Stimulated activated CD8-positive, alpha-beta memory T cell treated with anti-CD3 and anti-CD28 coated beads, Interleukin-12 subunit alpha, Interleukin-12 subunit beta, amount 100 ng/mL, for 24 hours (primary cell): ENCODE results near the gene MYOM3.

Experiments used
- DNase-seq: peaks from one replicate; pipeline ENCODE4 v3.0.0-alpha.2; 2020; ENCODE audit errors: extremely low read depth

Gene MYOM3

DNA sequence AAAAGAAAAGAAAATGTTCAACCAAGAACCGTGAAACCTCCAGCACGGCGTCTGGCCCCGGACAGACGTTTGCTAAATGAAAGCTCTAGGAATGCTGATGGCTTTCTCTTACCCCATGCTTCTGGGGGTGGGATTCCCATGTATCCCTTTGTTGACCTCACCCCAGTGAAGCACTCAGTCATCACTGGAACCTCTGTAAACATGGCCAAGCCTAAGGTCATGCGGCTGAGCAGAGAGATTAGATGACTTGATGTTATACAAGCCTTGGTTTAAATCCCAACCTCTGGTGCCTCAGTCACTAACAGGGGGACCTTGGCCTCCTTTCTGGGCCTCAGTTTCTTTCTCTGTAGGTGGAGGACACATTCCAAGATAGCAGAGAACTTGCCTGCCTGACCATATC is 2.8 kb upstream of the MYOM3 start:
- DNase-seq, result no peak

DNA sequence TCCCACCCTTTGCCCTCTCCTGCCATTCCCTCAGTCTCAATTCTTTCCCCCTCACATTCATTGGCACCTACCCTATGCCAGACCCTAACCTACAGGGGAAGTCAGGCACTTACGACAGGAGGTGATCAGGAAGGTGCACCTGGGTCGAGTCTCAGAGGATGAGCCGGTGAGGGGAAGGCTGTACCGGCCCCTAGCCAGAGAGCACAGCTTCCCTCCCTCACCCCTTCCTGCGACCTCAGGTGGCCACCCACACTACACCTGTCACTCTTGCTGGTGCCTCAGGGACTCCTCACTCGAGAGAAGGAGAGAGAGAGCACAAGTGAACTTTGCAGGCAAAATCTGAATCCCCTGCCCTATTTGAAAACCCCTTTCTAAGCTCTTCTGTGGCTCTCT is 1.7 kb upstream of the MYOM3 start:
- DNase-seq, result no peak

DNA sequence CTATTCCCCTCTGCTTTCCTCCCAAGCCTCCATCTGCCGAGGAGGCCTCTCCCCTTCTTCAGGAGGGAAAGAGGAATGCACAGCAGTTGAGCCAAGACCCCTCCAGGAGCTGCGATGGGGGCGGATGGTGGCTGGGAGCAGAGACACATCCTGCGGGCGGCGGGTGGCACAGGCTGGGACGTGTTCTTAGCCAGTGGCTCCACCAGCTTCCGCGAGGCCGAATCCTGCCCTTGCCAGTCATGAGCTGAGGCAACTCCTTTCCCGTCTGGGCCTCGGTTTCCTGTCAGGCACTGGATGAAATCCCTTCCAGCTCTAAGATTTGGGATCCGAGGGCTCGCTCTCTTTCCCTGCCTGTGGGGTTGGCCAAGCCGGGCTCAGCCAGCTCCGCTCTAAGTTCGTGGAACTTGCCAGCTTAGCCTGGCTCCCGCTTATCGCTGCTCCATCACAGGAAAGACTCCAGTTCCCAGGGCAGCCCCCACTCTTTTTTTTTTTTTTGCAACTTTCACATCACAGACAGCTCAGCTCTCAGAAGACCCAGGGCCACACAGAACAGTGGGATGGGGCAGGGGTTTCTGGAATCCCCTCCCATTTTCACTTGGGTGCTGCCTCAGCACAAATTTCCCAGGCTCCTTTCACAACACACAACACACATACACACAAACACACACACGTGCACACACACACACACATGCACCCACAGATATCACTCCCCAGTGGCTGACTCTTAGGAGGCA is 506 bp downstream of the MYOM3 start:
- DNase-seq, result no peak

DNA sequence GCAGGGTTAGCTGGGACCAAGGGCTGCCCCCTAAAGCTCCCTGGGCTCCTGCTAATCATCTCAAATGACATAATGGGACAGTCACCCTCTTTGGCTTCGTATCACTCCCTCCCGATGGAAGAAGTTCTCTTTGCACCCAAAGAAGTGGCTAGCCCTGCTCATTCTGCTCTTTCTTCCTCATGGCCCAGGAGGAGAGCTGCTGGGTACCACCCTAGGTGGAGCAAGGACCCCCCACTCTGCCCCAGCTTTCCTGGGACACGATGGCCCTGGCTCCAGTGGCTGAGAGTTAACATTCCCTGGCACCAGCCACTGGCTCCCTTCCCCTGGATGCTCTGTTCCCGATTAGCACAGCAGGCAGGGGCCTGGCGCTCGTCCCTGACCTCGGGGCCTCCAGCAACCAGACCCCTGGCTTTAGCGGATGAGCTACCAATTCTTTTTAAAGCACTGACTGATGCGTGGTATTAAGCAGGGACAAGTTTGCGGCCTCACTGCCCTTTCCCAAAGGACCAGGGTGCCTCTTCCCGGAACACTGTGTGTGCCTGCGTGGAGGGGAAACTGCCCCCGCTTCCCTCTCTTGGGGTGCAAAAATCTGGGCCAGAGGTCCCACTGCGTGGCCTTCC is 1.2 kb downstream of the MYOM3 start:
- no peak for DNase-seq

DNA sequence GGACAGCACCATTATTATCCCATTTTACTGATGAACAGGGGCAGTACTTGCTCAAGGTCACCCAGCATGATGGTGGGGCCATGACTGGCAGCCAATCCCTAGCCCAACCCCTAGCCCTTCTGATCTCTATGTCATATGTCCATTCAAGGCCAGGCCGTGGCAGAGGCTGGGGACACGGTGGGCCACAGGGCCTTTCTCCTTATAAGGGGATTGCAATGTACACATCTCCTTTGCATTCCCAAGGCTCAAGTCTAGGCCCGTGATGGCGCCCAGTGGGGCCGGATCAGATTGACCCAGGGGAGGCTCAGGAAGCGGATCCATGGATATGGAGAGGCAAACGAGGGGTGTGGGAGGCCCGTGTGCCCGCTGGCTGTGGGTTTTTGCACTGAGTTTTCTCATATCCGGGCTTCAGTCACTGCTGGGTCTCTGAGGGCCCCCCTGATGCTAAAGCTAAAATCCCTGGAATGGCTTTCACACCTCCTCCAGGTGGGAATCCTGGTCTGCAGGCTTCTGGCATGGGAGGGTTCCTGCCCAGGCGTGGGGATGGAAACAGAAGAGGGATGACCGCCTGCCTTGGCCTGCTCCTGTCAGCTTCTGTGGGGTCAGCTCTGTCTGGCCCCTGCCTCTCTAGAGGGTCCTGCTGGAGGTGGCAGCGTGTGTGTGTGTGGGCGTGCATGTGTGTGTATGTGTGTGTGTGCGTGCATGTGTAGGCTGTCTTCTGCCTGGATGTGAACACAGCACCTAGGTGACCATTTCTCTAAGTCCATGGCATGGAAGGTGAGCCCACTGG is 2.1 kb downstream of the MYOM3 start:
- no peak for DNase-seq

DNA sequence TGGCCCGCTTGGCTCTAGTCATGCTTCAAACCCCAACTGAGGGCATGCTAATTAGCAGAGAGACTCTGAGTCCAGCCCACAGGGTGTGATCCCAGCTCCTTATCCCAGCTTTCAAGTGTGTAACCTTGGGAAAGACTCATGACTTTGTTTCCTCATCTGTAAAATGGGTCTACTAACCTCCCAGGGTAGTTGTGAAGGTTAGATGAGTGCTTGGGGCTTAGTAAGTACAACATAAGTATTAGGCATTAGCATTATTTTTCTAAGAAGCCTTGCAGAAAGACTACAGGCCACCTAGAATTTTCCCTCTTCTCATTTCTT is 2.8 kb downstream of the MYOM3 start:
- no peak for DNase-seq

DNA sequence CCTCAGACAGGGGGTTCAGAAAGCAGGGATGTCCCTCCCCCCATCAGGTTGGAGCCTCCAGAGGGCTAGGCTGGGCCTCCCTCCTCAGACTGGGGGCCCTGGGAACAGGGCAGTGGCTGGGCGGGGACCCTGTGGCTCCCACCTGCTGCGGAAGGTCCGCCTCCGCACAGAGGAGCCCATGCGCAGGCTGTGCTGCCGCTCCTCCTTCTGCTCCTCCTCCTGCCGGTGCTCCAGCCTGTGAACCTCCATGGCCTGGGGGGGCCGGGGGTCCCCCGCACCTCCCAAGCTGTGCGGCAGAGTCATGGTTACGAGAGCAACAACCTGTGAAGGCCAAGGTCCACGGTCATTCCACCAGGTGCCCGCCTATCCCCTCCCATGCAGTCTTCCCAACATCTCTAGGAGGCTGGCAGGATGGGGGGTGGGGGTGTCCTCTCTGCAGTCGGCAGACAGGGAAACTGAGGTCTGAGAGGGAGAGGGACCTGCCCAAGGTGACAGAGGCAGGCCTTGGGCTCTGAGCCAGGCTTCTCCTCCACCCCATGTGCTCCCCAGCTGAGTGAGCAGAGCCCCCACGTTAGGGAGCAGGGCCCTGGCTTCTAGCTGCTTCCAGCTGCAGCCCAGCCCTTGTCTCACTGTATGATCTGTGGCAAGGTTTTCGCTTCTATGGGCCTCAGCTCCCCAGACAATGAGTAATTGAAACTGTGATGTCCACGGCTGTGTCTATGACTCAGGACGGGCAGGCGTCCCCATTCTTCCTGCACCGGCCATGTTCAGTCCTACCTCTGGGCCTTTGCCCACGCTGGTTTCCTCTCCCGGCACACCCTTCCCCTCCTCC is 3.4 kb downstream of the MYOM3 start:
- DNase-seq, result no peak

DNA sequence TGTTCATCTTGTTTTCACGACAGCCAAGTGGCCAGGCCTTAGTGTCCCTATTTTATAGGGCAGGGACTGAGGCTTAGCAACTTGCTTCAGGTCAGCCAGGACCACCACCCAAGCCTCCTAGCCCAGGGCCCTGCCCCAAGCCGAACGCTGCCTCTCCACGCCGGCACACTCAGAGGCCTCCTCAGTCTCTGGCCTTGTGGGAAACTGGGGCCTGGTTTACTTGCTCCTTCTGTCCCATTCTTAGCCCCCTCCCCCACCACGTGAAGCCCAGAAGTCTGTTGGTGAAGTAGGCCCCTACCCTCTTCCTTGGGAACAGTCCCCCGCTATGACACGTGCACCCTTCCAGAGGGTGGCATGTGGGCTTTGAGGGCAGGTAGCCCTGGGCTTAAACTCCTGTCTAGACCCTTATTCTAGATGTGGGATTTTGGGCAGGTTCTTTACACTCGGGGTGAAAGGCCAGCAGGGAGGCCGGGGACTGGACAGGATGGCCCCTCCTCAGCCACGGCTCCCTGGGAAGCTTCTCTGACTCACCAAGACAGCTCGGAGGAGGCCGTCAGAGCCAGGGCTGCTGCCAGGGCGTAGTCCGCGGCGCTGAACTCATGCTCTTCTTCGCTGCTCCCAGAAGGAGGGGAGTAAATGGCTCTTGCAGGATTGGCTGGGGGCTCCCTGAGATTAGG is 4.3 kb downstream of the MYOM3 start:
- no peak for DNase-seq

DNA sequence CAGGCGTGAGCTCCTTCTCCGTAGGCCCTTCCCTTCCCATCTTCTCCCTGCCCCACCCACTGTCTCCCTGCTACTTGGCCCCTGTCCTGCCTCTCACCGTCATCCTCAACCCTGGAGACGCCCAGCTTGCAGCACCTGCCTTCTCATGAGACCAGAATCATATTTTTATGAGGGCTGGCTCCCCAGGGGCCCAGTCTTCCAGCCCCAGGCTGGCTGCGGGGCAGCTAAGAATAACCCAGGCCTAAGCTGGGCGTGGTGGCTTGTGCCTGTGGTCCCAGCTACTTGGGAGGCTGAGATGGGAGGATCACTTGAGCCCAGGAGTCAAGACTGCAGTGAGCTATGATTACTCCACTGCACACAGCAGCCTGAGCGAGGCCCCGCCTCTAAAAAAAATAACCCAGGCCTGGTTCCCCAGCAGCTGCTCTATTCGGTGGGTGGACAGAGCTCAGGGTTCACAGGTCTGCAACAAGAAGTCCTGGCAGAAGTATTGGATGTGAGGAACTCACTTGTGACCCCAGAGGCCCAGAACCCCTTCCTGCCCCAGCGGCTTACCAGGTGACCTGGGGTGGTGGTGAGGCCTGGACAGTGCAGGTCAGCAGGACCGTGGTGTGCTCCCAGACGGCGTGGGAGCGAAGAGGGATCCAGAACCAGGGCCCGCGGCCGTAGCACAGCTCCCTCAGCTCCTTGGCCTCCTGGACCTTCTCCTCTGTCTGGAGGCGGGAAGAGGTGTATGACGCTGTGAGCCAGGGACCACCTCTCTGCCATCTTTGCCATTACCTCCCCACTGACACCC is 6.4 kb downstream of the MYOM3 start:
- no peak for DNase-seq

DNA sequence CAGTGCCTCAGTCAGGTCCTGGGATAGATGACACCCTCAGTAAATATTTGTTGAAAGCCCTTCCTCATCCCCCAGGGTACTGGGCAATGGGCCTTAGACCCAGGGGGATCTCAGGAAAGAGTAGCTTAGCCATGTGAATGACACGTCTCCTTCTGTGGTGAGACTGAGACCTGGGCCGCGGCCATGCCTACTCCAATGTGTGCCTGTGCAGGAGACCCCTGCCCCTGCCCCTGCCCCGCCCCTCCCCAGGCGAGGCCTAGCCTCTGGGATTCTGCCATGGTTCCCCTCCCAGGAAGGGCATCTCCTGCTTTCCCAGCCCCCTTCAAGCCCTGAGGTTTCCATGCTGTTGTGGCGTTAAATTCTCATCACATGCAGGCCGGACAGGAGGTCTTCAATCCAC is 7.1 kb downstream of the MYOM3 start:
- no peak for DNase-seq

DNA sequence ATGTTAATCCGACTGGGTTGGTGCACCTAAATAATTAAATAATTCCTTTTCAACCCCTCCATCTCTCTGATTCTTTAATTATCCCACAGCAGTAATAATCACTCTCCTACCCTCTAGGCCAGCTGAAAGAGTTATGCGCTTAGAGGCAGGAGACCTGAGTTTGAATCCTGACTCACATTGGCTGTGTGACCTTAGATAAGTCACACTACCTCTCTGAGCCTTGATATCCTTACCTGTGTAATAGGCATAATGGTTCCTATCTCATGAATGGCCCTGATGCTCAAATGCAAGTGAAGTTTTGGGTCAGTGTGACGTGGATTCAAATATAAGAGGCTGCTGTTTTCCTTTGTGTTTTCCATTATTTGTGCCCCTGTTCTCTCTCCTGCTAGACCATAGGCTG is 8.1 kb downstream of the MYOM3 start:
- DNase-seq, result no peak

DNA sequence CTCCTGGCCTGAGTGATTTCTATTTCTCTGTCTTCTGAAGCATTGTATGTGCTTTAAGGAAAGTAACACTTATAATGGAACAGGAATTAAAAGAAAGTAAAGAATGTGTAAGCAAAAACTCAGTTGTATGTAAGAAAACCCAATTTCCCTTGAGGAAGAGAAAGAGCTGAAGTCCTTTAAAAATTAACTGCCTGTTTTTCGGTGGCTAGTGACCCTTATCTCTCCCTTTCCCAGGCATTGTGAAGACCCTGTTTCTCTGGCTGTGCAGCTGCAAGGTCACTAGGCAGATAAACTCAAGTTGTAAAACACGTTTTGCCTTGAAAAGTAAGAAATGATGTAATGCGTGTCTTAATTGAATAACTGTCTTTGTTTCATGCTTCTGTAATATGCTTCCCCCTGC is 8.5 kb downstream of the MYOM3 start:
- no peak for DNase-seq

DNA sequence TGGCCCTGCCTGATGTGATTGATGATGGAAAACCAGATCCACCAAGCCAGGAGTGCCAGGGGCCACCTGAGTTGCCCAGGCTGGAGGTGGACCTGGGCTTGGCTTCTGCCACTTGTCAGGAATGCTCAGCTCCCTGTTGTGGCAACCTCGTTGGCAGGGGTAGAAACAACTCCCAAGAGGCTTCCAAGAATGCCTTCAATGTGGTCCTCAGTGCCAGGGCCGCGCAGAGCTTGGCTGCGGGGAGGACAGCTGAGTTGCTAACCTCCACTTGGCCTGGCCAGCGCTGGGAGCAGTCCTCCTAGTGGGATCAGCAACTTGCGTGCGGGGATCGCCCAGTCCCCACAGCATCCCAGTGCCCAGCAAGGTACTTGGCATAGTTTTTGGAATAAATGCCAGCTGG is 9.0 kb downstream of the MYOM3 start:
- DNase-seq, result no peak

DNA sequence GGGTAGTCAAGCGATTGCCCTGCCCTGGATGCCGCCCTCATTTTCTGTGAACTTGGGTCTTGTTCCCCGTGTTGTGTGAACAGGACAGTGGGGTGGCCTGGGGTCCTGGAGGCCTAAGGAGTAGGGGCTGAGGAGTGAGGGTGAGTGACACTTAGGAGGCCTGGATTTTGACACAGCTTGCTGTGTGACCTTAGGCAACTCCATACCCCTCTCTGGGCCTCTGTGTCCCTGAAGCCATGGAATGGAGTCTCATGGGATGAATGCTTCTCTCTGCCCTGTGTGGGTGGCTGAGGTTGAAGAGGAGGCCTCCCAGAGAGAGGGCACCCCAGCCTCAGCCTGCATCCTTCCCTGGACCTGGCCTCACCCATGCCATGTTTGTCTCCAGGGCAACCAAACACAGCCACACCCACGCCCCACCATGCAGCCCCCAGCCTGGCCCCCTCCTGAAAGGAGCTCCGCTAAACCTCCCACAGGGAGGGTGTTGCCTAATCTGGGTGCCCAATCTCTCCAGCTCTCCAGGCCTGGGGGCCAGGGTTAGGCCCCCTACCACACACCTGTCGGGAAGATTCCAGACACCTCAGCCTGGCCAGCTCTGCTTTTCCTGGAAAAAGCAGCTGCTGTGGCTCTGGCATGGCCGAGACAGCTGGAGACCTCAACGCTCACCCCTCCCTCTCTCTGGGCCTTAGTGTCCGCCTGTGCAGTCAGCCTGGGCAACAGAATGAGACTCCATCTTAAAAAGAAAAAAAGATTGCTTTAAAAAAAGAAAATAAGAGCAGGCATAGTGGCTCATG is 9.9 kb downstream of the MYOM3 start:
- no peak for DNase-seq

DNA sequence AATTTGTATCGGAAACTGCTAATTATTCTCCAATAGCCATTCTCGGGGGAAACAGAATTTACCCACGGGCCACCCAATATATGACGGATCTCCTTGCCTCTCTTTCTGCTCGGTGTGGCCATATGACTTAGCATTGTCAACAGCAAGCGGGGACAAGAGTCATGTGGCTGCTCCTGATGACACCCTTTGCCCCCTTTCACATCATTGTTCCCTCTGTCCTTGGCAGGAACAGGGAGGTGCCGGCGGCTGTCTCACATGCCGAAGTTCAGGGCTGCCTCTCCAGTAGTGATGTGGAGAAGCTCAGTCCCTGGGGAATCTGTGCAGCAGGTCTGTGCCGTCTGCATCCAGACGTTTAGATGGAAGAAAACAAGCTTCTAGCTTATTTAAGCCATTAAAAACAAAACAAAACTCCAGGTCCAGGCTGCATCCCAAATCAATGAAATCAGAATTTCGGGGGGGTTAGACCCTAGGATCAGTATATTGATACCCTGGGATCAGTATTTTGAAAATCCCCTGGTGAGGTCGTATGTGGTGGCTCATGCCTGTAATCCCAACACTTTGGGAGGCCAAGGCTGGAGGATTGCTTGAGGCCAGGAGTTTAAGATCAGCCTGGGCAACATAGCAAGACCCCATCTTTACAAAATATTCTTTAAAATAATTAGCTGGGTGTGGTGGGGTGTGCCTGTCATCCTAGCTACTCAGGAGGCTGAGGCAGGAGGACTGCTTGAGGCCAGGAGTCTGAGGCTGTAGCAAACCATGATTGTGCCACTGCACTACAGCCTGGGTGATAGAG is 10.8 kb downstream of the MYOM3 start:
- DNase-seq, result no peak

DNA sequence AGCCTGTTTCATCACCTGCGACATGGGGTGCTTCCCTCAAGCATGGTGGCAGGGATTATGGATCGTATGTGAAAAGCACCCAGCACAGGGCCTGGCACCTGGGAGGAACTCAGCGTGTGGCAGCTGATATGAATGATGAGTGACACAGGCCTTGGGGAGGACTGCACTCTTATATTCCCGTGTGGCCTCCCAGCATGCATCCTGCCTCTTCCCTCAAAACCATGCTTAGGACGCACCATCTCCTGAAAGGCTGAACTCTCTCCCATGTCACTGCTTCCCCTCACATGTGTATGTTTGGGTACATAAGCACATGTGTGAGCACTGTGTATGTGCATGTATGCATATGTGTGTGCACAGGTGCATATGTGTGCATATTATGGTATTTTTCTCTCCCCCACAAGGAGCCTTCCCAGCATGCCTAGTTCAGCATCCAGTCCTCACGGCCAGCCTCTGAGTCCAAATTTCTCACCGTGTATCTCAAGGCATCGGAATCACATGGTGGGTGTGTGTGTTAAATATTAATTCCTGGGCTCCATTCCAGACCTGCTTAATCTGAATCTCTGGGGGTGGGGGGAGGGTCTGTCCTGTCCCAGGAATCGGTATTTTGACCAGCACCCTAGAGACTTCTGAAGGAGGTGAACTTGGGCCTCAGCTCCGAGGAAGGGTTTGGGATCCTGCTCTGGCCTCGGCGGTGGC is 12.8 kb downstream of the MYOM3 start:
- DNase-seq, result no peak

DNA sequence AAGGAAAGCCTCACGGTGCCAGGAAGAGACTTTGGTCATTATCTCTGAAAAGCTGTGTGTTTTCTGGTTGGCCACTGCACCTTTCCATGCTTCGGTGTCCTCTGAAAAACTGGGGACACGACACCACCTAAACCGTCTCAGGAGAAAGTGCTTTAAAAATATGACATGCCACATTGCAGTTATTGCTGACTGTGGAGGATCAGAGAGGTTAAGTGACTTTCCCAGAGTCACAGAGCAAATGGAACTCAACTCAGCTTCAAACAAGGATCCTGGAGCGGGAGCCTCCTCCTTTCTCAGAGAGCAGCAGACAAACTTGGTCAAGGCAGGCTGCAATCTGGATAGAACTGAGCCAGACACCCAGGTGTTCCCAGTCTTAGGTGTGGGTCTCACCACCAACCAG is 13.8 kb downstream of the MYOM3 start:
- no peak for DNase-seq

DNA sequence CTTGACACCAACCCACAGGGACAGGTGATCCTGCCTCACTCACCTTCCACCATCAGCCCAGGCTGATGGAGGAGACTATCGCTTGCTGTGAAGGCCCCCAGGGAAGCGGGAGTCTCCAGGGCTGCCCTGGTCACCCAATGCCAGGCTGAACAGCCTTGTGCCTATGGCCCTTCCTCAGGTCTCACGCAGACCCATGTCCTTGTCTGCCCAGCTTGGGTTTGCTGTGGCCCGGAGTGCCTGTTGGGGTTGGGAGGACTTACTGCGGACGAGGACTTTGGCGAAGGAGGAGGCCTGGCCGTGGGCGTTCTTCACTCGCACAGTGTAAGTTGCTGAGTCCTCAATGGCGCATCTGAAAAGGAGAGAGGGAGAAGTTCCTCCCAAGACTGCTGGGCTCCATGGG is 14.3 kb downstream of the MYOM3 start:
- DNase-seq, result no peak

DNA sequence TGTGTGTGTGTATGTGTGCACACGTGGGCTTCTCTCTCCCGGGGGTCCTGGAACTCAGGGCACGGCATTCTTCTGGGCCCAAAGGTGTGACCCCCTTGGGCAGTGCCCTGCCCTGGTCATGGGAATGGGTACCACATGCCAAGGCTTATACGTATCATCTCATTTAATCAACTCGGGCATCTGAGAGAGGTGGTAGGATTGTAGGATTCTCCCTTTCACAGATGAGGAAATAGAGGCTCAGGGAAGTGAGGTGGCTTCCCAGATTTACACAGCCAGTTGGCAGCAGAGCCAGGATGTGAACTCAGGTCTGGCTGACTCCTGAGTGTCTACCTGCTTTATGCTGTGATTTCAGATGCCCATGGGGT is 15.2 kb downstream of the MYOM3 start:
- no peak for DNase-seq
